ENCODE data around the gene DRG2.

Gene DRG2

GRCh38 chr17:18093616-18094408 is 6.1 kb downstream of the DRG2 start:
- H3K4me1 ChIP-seq (ENCODE audit: control insufficient read depth in 1 of 2, insufficient read depth in 1 of 2, low read depth in 1 of 2, low read length in 1 of 2): no peaks in the 10 kb centered on the region
- no peaks in the 10 kb centered on the region for H3K27me3 ChIP-seq
- H3K9me3 ChIP-seq: no peaks in the 10 kb centered on the region
- H3K36me3 ChIP-seq: peaks cover 43% of the 10 kb centered on the region
- no peak for TF ChIP-seq CTCF (IDR thresholded peaks at IDR 0.05)
- H3K27ac ChIP-seq: no peak overlapping the region
- no peak overlapping the region for H3K4me3 ChIP-seq (ENCODE audit: low read depth in 1 of 2, low read length in 1 of 2)

- H3K4me3 ChIP-seq (ENCODE audit: low read depth in 1 of 2, low read length in 1 of 2): no peak overlapping the region
- H3K27ac ChIP-seq: no peak overlapping the region
- no peaks in the 10 kb centered on the region for H3K9me3 ChIP-seq
- no peaks in the 10 kb centered on the region for H3K27me3 ChIP-seq
- peaks cover 48% of the 10 kb centered on the region for H3K36me3 ChIP-seq
- TF ChIP-seq CTCF (IDR thresholded peaks at IDR 0.05): no peak
- no peaks in the 10 kb centered on the region for H3K4me1 ChIP-seq (ENCODE audit: control insufficient read depth in 1 of 2, insufficient read depth in 1 of 2, low read depth in 1 of 2, low read length in 1 of 2)
These were observed 6.7 kb downstream of the DRG2 start for GRCh38 chr17:18094409-18094807.

- TF ChIP-seq CTCF (IDR thresholded peaks at IDR 0.05): no peak
- Histone ChIP-seq H3K9me3 (no peaks in the 10 kb centered on the region), H3K27ac (no peak overlapping the region), H3K4me3 (ENCODE audit: low read depth in 1 of 2, low read length in 1 of 2) (no peak overlapping the region), H3K4me1 (ENCODE audit: control insufficient read depth in 1 of 2, insufficient read depth in 1 of 2, low read depth in 1 of 2, low read length in 1 of 2) (peaks cover 0 to 3% of the 10 kb centered on the region in 2 experiments), H3K27me3 (no peaks in the 10 kb centered on the region), H3K36me3 (peaks cover 79% of the 10 kb centered on the region)
These were observed 11.8 kb downstream of the DRG2 start for GRCh38 chr17:18099516-18099915.

- no peak for TF ChIP-seq CTCF (IDR thresholded peaks at IDR 0.05)
- peaks cover 0 to 3% of the 10 kb centered on the region in 2 experiments for H3K4me1 ChIP-seq (ENCODE audit: control insufficient read depth in 1 of 2, insufficient read depth in 1 of 2, low read depth in 1 of 2, low read length in 1 of 2)
- H3K36me3 ChIP-seq: peaks cover 85% of the 10 kb centered on the region
- no peaks in the 10 kb centered on the region for H3K9me3 ChIP-seq
- no peaks in the 10 kb centered on the region for H3K27me3 ChIP-seq
- H3K4me3 ChIP-seq (ENCODE audit: low read depth in 1 of 2, low read length in 1 of 2): no peak overlapping the region
- no peak overlapping the region for H3K27ac ChIP-seq
These were observed 12.9 kb downstream of the DRG2 start for GRCh38 chr17:18100616-18101015.

GRCh38 chr17:18101828-18102227 is 14.1 kb downstream of the DRG2 start:
- H3K4me1 ChIP-seq (ENCODE audit: control insufficient read depth in 1 of 2, insufficient read depth in 1 of 2, low read depth in 1 of 2, low read length in 1 of 2): peaks cover 0 to 3% of the 10 kb centered on the region in 2 experiments
- H3K4me3 ChIP-seq (ENCODE audit: low read depth in 1 of 2, low read length in 1 of 2): no peak overlapping the region
- no peak for TF ChIP-seq CTCF (IDR thresholded peaks at IDR 0.05)
- no peak overlapping the region for H3K27ac ChIP-seq
- peaks cover 86% of the 10 kb centered on the region for H3K36me3 ChIP-seq
- no peaks in the 10 kb centered on the region for H3K27me3 ChIP-seq
- no peaks in the 10 kb centered on the region for H3K9me3 ChIP-seq

Data from neutrophil (primary cell).